Embryonic facial prominence (tissue), 1 donor: Measurements from ENCODE around the gene PCDH9.
A peak's percentile ranks its signal among the peaks of the same experiment; 100 is the strongest.

Experiments used
- DNase-seq: peaks from one replicate; pipeline ENCODE4 v3.0.0-alpha.2; 2016; ENCODE audit errors: extremely low spot score

PCDH9 gene, protein sequence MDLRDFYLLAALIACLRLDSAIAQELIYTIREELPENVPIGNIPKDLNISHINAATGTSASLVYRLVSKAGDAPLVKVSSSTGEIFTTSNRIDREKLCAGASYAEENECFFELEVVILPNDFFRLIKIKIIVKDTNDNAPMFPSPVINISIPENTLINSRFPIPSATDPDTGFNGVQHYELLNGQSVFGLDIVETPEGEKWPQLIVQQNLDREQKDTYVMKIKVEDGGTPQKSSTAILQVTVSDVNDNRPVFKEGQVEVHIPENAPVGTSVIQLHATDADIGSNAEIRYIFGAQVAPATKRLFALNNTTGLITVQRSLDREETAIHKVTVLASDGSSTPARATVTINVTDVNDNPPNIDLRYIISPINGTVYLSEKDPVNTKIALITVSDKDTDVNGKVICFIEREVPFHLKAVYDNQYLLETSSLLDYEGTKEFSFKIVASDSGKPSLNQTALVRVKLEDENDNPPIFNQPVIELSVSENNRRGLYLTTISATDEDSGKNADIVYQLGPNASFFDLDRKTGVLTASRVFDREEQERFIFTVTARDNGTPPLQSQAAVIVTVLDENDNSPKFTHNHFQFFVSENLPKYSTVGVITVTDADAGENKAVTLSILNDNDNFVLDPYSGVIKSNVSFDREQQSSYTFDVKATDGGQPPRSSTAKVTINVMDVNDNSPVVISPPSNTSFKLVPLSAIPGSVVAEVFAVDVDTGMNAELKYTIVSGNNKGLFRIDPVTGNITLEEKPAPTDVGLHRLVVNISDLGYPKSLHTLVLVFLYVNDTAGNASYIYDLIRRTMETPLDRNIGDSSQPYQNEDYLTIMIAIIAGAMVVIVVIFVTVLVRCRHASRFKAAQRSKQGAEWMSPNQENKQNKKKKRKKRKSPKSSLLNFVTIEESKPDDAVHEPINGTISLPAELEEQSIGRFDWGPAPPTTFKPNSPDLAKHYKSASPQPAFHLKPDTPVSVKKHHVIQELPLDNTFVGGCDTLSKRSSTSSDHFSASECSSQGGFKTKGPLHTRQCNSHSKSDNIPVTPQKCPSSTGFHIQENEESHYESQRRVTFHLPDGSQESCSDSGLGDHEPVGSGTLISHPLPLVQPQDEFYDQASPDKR (N-terminal part only)

DNA sequence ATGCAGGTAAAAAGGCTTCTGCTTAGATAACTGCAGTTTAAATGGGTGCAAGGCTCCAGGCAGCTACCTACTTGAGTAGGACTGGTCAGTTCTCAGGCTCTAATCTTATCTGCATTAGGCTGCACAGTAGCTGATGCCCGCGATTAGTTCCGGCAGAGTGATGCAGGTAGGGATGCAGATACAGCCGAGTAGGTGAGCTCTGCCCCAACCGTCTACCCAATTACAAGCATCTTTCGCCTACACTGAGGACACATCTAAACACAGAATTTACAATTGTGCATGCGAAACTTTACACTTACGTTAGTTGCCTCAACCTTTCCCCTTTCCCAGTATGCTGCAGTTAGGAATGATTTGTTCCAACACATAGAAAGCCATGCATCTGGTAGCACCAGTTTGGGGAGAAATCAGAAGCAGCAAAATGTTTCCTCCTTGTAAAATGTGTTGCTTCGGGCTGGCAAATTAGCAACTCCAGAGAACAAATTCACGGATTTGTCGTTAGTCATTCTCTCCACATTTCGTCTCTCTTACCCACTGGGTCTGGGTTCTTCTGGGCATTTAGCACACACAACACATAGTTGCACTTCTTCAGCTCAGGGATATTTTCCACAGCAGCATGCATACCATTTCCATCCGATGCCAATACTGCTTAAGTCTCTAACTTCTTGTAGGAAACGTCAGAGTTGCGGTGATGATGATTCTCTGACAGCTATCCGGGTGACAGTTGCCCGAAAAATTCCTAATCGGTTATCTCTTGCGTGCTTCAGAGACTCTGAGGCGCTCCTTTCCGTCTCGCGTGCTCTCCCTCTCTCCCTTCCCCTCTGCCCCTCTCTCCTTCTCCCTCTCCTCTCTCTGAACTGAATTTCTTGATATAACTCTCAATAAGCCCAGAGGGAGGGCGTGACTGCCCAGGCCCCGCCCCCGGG, at the start of gene PCDH9:
TSS of gene PCDH9 (minus strand) at position 856 of the 923 bp plus-strand sequence. CDS start 1,896 bp downstream, outside the sequence.
- peak; percentile 88 for DNase-seq

DNA sequence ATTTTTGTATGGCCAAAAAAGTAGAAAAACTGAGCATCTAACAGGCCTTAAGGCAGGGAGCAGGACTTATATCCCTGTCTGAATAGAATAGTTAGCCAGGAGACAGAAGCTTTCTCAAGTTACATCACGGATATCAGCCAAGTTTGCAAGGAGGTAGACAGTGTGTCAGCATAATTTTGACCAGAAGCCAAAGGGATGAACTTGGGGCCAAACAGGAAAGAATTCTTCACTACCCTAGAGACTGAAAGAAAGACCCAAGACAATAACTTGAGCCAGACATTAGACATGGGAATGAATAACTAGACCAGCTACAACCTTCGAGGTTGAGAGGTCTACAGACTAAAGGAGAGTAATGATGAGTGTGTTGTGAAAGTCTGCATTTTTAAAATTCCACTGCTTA, 48.1 kb upstream of the PCDH9 start:
- no peak for DNase-seq

DNA sequence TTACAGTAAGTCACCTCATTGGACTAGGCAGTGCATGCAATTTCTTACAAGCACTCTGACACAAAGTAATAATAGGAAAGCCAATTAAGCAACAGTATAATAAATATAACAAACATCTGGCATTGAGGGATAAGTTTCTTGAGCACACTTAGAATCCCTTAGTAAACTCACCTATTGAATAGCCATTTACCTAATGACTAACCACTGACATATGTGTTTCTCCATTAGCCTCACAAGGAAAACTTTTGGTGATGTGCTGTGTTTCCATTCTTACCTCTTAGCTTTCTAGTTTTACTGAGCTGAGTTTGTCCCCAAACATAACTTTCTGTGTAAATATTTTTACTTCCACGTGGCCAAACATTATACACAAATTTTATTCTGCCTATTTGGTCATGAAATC, 47.4 kb upstream of the PCDH9 start:
- no peak for DNase-seq

DNA sequence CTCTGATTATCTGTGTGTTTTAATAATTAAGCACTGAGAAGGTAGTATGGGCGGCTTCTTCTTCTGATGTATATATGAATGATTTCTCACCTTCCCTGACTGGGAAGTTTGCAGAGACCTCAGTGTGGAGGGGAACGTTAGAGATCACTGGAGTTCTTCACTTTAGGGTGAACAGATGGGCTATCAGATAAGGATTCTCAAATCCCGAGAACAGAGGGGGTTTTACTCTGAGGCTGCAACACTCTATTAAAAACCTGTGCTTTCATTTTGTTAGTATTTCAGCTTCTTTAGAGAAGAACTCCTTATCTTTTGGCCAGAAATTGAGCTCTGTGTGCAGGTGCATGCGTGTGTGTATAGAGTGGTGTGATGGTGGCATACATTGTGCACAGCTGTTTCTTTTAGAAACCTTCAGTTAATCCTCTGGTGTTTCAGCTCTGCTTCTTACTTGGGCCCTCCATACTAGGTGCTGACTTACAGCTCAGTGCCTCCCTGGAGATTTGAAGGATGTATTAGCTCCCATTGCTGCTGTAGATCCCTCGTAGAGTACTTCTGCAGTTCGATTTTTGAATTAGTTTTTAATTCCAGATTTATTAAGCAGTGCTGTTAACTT, 45.3 kb upstream of the PCDH9 start:
- no peak for DNase-seq

DNA sequence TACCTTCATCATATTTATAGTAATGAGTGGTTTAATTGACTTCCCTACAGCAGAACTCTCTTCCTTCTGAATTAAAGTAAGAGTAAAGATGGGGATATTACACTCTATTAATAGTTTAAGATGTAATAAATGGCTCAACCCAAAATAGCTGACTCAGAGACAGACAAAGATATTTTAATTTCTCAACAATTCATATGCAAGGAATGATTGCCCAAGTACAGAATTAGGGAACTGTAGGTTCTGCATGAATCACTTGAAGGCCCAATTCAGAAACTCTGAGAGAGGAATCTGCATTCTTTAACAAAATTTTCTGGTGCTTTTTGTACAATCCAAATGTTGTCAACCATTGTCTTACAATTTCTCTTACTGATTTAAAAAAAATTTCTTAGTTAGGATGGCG, 42.9 kb upstream of the PCDH9 start:
- no peak for DNase-seq

DNA sequence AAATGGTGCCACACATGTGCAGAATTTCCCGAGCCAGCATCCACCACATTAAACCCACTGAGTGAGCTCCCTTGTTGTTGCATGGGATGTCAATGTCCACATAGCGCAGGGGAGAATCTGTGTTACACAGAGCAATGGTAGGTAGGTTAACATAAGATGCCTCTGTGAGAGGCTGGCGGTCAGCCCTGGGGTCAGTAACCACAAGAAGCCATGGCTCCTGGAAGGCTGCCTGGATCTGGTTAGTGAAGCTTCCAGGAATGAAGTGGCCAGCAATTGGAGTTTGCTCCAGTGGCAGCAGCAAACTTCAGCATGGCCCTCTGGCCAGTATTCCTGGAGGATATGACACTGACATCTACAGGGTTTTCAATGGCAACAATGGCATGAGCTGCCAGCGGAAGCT, 37.0 kb upstream of the PCDH9 start:
- DNase-seq = no peak

DNA sequence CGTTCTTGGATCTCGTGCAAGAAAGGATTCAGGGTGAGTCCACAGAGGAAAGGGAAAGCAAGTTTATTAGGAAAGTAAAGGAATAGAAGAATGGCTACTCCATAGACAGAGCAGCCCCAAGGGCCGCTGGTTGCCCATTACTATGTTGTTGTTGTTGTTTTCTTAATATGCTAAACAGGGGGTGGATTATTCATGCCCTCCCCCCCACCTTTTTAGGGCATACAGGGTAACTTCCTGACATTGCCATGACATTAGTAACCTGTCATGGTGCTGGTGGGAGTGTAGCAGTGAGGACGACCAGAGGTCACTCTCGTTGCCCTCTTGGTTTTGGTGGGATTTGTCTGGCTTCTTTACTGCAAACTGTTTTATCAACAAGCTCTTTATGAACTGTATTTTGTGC, 29.1 kb upstream of the PCDH9 start:
- DNase-seq = no peak

DNA sequence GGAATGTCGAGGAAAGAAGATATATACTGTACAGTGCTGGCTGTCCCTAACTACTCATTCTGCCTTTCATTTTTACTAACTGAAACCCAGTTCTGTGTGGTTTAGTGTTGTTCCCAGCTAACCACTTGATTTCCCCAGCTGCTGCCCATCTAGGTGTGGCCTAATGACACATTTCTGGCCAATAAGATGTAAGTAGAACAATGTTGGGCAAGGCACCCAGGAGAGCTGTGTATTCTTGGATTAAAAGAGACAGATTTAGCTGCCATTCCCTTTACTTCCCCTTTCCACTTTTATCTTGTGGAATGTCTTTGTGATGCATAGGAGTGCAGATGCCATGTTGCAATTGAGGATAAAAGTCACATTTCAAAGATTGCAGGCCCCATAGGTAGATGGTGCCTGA, 28.3 kb upstream of the PCDH9 start:
- DNase-seq = no peak

DNA sequence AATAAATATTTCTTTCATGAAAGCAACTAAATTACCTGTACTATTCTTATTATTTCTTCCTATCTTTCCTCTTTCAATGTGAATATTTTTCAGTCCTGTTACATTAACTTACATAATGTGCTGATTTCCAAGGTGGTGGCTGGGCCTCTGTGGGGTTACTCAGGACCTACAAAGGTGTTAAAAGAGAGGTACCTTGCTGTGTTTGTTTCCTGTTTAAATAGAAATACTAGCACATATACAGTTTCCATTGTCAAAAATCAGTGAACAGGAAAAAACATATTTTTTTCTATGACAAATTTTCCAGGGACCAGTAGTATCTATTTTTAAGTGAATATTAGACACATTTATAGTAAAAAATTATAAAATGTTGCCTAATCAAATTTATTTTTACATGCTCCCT, 8.7 kb upstream of the PCDH9 start:
- DNase-seq = no peak

DNA sequence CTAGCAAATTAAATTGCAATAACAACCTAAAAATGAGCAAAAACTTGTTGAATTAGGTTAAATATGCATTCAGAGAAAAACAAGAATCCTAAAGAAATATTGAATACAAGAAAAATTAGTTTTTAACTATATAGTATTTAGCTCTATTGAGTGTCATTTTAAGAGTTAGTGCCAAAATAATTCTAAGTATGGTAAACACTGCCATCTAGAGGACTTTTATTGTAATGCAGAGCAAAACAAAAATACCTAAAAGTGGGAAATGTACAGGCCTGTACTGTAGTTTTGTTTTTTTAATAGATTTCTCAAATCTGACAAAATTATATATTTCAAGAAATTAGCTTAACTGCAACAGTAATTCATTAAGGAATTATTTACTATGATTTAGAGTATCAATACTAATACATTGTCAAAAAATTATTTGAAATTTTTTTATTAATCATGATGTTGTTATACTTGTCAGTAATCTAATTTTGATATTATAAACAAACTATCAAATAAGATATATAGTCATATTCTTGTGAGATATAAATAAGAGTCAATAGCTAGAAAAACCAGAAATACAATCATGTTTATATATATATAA, 8.2 kb upstream of the PCDH9 start:
- DNase-seq = no peak

DNA sequence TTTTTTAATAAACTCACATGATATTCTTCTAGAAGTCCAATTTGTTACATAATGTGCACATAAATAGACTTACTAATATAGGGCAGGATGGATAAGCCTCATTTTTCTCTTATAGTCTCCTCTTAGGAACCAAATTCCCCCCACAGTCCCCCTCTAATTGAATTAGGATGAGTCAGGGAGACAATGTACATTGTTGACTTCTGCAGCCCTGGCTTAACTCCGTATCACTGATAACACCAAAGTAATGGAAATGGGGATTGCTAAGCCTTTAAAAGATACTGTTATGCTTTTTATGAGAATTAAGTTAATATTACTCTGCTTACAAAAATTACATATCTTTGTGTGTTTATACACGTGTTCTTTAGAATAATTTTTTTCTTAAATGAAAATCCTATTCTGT, 5.1 kb upstream of the PCDH9 start:
- DNase-seq = no peak

DNA sequence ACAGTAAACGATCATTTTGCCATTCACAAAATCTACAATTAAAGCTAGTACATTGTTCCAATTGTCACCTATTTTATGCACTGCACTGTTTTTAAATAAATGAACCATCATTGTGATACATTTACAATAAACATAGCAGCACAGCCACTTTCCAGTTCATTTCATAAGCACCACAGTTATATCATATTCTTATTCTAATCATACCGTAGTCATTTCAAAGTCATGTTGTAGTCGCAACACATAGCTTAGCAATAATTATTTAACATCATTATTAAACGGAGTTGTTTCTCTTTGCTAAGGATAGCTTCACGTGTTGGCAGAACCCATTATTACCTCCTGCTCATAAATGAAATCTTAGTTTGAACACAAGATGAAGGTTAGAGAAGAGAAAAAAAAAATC, 2.2 kb upstream of the PCDH9 start:
- no peak for DNase-seq

DNA sequence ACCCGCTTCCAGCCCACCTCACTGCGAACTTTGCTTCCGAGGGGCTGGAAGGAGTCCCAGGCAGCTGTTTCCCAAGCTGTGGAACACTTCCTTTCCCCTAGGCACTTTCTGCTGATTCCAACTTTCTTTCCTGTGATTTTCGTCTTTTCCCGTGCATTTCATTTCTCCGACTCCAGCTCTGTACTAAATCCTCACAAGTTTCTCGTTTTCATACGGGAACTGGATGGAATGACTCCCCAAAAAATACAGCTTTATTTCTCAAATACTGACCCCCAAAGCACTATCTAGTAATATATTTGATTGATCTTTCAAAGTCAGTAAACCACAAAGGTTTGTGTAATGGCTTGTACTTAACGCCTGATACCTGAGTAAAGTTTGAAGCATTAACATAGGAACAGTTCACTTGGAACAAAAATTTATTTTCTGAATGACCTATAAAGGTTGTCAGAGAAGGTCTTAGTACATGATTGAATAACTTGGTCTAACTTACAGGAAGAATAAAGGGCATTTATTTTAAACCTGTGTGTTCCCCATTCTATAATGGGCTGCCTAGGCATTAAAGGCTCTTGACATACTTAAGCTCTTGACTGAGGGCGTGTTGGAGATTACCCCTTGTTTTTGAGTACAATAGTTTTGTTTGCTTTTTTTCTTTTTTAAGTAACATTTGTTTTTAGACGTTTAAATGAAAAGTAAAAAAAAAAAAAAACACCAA, 1.3 kb upstream of the PCDH9 start:
- DNase-seq = peak; percentile 58

DNA sequence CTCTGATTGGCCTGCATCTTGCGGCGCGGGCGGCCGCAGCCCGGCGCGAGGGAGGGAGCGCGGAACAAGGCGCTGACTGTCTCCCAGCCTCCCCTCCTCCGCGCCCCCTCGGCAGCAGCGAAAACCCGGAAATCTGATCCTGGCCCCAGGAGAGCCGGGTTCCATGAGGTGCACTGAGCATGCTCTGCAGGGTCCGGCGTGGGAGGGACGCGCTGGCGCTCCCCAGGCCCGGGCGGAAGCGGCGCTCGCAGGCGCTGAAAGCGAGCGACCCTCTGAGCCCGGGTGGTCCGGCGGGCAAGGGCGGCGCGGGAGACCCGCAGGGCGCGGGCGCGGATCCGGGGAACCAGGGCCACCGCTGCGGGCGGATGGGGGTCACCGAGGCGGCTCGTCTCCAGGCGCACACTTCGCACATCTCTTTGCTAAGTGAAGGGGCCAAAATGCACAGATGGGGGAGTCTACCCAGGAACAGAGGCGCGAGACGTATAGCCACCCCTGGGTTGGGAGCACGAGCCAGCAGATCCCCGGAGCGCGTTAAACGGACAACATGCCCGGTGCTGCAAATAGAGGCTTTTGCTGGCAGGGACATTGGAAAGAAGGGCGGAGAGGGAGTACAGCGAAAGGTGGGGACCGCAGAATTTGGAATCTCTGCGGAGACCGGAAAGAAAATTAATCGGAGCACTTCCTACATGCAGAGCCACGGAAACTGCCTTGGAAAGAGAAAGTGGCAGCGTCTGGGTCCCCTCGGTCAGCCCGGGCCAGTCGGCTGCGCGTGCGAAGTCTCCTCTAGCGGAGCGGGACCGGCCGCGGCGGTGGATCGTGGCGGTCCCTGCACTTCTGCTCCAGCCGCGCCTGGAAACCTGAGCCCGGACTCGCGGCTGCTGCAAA, 510 bp upstream of the PCDH9 start:
- DNase-seq = peak; percentile 64

DNA sequence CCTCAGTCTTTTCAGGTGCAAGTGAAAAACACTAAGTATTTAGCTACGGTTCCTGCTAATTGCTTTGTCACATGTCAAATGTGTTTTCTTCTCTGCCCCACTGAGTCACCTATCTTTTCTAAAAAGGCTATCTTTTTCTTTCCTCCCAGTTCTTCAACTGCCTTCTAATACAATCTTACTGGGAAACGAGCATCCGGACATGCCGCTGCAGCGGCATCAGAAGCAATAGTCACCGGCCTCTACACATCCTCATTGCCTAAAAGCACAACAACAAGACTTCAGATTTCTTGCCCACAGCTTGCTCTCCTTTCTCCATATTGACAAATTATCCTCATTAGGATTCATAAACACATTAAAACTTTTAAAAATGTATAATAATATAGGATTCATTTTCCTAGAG, 1.2 kb downstream of the PCDH9 start:
- DNase-seq = no peak

DNA sequence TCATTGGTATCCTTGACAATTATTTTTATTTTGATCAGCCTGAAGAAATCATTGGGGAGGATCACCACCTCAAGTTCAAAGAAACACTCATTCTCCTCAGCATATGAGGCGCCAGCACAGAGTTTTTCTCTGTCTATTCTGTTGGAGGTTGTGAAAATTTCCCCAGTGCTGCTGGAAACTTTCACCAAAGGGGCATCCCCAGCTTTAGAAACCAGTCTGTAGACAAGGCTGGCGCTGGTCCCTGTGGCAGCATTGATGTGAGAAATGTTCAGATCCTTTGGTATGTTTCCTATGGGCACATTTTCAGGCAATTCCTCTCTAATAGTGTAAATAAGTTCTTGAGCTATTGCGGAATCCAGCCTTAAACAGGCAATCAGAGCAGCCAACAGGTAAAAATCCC, 2.1 kb downstream of the PCDH9 start:
- no peak for DNase-seq

DNA sequence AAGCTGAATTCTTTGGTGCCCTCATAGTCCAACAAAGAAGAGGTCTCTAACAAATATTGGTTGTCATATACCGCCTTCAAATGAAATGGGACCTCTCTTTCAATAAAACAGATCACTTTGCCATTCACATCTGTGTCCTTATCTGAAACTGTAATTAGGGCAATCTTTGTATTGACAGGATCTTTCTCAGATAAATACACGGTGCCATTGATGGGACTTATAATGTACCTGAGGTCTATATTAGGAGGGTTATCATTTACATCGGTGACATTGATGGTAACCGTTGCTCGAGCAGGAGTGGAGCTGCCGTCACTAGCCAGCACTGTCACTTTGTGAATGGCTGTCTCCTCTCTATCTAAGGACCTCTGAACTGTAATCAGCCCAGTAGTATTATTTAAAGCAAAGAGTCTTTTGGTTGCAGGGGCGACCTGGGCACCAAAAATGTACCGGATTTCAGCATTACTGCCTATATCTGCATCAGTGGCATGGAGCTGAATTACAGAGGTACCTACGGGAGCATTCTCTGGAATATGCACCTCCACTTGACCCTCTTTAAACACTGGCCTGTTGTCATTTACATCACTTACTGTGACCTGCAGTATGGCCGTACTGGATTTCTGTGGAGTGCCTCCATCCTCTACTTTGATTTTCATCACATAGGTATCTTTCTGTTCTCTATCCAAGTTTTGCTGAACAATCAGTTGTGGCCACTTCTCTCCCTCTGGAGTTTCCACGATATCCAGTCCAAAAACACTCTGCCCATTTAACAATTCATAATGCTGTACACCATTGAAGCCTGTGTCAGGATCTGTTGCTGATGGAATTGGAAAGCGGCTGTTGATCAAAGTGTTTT, 2.8 kb downstream of the PCDH9 start:
- DNase-seq = no peak

DNA sequence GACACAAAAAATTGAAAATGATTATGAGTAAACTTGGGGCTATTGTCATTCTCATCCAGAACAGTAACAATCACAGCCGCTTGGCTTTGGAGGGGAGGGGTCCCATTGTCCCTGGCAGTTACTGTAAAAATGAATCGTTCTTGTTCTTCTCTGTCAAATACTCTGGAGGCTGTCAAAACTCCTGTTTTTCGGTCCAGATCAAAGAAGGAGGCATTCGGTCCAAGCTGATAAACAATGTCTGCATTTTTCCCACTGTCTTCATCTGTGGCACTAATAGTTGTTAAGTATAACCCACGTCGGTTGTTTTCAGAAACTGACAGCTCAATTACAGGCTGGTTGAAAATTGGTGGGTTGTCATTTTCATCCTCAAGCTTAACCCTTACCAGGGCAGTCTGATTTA, 3.4 kb downstream of the PCDH9 start:
- no peak for DNase-seq
